Smooth muscle cell (in vitro differentiated cells): Measurements from ENCODE around the gene RUNX2. TPM values are rescaled to one million over a fixed set of nuclear protein-coding genes. Genes with fewer than 3 reads are reported as not detected.
A peak's percentile ranks its signal among the peaks of the same experiment; 100 is the strongest.

ENCODE experiments used
- DNase-seq: peaks from one replicate; lab custom pipeline; 2025; ENCODE audit not compliant: unreplicated experiment; lab: John Stamatoyannopoulos, UW
- H2AFZ ChIP-seq: fragments of 200-600 bp; sonication (generic); 2 replicates; pipeline ENCODE4 v1.6.0; 2016; ENCODE audit warnings: antibody characterized with exemption, low read depth, mild to moderate bottlenecking
- H3F3A ChIP-seq: fragments of 200-600 bp; sonication (generic); 2 replicates; pipeline ENCODE4 v1.6.0; 2017; ENCODE audit warnings: antibody characterized with exemption, low read depth
- H3K27ac ChIP-seq: fragments of 200-600 bp; sonication (generic); 2 replicates; pipeline ENCODE4 v1.5.1; 2016; ENCODE audit warnings: low read depth, mild to moderate bottlenecking
- H3K27me3 ChIP-seq: fragments of 200-600 bp; sonication (generic); 2 replicates; pipeline ENCODE4 v1.6.1; 2016; ENCODE audit warnings: low read depth, mild to moderate bottlenecking
- H3K36me3 ChIP-seq: fragments of 200-600 bp; sonication (generic); 2 replicates; pipeline ENCODE4 v1.5.1; 2016; ENCODE audit warnings: low read depth
- H3K4me1 ChIP-seq: fragments of 200-600 bp; sonication (generic); 2 replicates; pipeline ENCODE4 v1.5.1; 2016; ENCODE audit warnings: low read depth
- H3K4me2 ChIP-seq: fragments of 200-600 bp; sonication (generic); 2 replicates; pipeline ENCODE4 v1.6.0; 2016; ENCODE audit warnings: mild to moderate bottlenecking
- H3K4me3 ChIP-seq: fragments of 200-600 bp; sonication (generic); 2 replicates; pipeline ENCODE4 v1.5.1; 2016; ENCODE audit warnings: mild to moderate bottlenecking
- H3K79me2 ChIP-seq: fragments of 200-600 bp; sonication (generic); 2 replicates; pipeline ENCODE4 v1.6.0; 2016; ENCODE audit warnings: low read depth, mild to moderate bottlenecking
- H3K9ac ChIP-seq: fragments of 200-600 bp; sonication (generic); 2 replicates; pipeline ENCODE4 v1.6.0; 2016; ENCODE audit warnings: low read depth
- H3K9me3 ChIP-seq: fragments of 200-600 bp; sonication (generic); replicated peaks from 2 replicates; pipeline ENCODE4 v1.5.1; 2016; ENCODE audit warnings: low read depth
- H4K20me1 ChIP-seq: fragments of 200-600 bp; sonication (generic); 2 replicates; pipeline ENCODE4 v1.6.0; 2016; ENCODE audit warnings: low read depth
- CTCF ChIP-seq: fragments of 200-600 bp; sonication (generic); IDR thresholded peaks from 2 replicates; pipeline ENCODE4 v1.5.1; 2017; ENCODE audit warnings: borderline replicate concordance, mild to moderate bottlenecking, antibody characterized with exemption; ENCODE audit not compliant: insufficient read depth, poor library complexity, severe bottlenecking
- WGBS: methylation state at CpG from one replicate; pipeline ENCODE4 v1.1.7; 2016; ENCODE audit warnings: low lambda C conversion rate; 5-methylcytosine and 5-hydroxymethylcytosine counted together
- polyA plus RNA-seq: library from polyadenylated mRNA; unstranded; fragments of >200 nt; fragmentation: Nextera tagmentation; extraction: Ambion mirVana; gene quantifications from 2 replicates; pipeline ENCODE4 v1.2.1, GENCODE V29; 2016
- total RNA-seq: library from RNA; depleted of rRNA; stranded (reverse); fragments of >200 nt; gene quantifications from 2 replicates; pipeline ENCODE4 v1.2.3, GENCODE V29; 2014

The RUNX2 gene
- total and polyA plus RNA-seq, 2 experiments from 2014 or later, result 12.5 to 16.4 TPM

- no peaks in the 10 kb centered on the region for H3K4me1 ChIP-seq
- peaks cover 3% of the 10 kb centered on the region for H3F3A ChIP-seq
- H3K9me3 ChIP-seq, result no peaks in the 10 kb centered on the region
- H2AFZ ChIP-seq, result no peak overlapping the region
- DNase-seq, result no peak
- no peak overlapping the region for H3K4me2 ChIP-seq
- peaks cover 10% of the 10 kb centered on the region for H4K20me1 ChIP-seq
- H3K27ac ChIP-seq, result peak overlapping the region; percentile 27
- no peak overlapping the region for H3K9ac ChIP-seq
- TF ChIP-seq CTCF, result no peak
- H3K27me3 ChIP-seq, result no peaks in the 10 kb centered on the region
- WGBS, result 64% methylated on average over 5 of the region's 5 CpGs
- H3K36me3 ChIP-seq, result peaks cover 17% of the 10 kb centered on the region
- H3K4me3 ChIP-seq, result no peak overlapping the region
- peaks cover 17% of the 10 kb centered on the region for H3K79me2 ChIP-seq
Measured at GRCh38 chr6:45491048-45491735, 163.1 kb downstream of the RUNX2 start.

GRCh38 chr6:45491874-45492273 lies 163.7 kb downstream of the RUNX2 start:
- no peak overlapping the region for H3K27ac ChIP-seq
- no peak for DNase-seq
- peaks cover 17% of the 10 kb centered on the region for H3K36me3 ChIP-seq
- H2AFZ ChIP-seq, result no peak overlapping the region
- no peak overlapping the region for H3K4me3 ChIP-seq
- no peak for TF ChIP-seq CTCF
- no peaks in the 10 kb centered on the region for H3K4me1 ChIP-seq
- H3K9ac ChIP-seq, result no peak overlapping the region
- H3F3A ChIP-seq, result peaks cover 3% of the 10 kb centered on the region
- H3K79me2 ChIP-seq, result peaks cover 15% of the 10 kb centered on the region
- H3K9me3 ChIP-seq, result no peaks in the 10 kb centered on the region
- 91% methylated on average over 6 of the region's 6 CpGs for WGBS
- no peak overlapping the region for H3K4me2 ChIP-seq
- peaks cover 10% of the 10 kb centered on the region for H4K20me1 ChIP-seq
- no peaks in the 10 kb centered on the region for H3K27me3 ChIP-seq

GRCh38 chr6:45493761-45494160 lies 165.6 kb downstream of the RUNX2 start:
- no peak for TF ChIP-seq CTCF
- peaks cover 17% of the 10 kb centered on the region for H3K36me3 ChIP-seq
- H3K4me2 ChIP-seq, result no peak overlapping the region
- H3K9me3 ChIP-seq, result no peaks in the 10 kb centered on the region
- H2AFZ ChIP-seq, result no peak overlapping the region
- peaks cover 7% of the 10 kb centered on the region for H3F3A ChIP-seq
- no peak overlapping the region for H3K27ac ChIP-seq
- H3K4me1 ChIP-seq, result peaks cover 4% of the 10 kb centered on the region
- H3K4me3 ChIP-seq, result no peak overlapping the region
- H3K9ac ChIP-seq, result no peak overlapping the region
- WGBS, result 89% methylated on average over 2 of the region's 2 CpGs
- DNase-seq, result no peak
- H4K20me1 ChIP-seq, result peaks cover 10% of the 10 kb centered on the region
- no peaks in the 10 kb centered on the region for H3K79me2 ChIP-seq
- H3K27me3 ChIP-seq, result no peaks in the 10 kb centered on the region
